ENCODE data around the gene TBC1D22A. TPM values are rescaled to one million over a fixed set of nuclear protein-coding genes. Genes with fewer than 3 reads are reported as not detected.

The TBC1D22A gene
- total and polyA plus RNA-seq, 2 experiments from 2014 or later, result 9.6 to 13.3 TPM

DNA sequence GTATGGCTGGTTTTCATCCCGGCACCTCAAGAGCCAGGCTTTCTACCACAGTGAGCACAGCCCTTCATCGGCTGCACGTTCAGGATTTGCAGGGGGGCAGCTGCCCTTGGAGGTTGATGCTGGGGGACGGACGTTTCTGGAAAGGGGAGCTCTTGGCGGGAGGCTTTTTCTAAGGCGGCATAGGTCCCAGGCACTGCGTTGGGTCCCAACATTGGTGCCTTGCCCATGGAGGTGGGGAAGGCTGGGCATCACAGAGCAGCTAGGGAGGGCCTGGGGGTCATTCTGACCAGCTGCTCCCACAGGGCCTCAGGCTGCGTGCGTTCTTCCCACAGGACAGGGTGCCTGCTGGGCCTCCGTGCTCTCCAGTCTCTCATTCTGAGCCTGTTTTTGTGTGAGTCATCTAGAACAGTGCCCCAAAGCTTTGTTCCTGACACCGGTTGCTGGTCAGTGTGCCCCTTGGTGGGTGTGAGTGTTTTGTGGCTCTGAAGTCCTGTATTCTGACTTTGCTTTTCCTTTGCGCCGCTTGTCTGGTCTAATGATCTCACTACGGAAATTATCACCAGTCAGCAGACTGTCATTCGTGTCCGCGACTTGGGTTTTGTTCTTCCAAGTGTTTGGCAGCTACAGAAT lies 275.9 kb downstream of the TBC1D22A start (continued):
- TF ChIP-seq EZH2 (IDR thresholded peaks at IDR 0.05; ENCODE audit: low read depth, unreplicated experiment), result no peak
- TF ChIP-seq NANOG (IDR thresholded peaks at IDR 0.05; ENCODE audit: borderline replicate concordance), result no peak
- TF ChIP-seq, protein P1, sequence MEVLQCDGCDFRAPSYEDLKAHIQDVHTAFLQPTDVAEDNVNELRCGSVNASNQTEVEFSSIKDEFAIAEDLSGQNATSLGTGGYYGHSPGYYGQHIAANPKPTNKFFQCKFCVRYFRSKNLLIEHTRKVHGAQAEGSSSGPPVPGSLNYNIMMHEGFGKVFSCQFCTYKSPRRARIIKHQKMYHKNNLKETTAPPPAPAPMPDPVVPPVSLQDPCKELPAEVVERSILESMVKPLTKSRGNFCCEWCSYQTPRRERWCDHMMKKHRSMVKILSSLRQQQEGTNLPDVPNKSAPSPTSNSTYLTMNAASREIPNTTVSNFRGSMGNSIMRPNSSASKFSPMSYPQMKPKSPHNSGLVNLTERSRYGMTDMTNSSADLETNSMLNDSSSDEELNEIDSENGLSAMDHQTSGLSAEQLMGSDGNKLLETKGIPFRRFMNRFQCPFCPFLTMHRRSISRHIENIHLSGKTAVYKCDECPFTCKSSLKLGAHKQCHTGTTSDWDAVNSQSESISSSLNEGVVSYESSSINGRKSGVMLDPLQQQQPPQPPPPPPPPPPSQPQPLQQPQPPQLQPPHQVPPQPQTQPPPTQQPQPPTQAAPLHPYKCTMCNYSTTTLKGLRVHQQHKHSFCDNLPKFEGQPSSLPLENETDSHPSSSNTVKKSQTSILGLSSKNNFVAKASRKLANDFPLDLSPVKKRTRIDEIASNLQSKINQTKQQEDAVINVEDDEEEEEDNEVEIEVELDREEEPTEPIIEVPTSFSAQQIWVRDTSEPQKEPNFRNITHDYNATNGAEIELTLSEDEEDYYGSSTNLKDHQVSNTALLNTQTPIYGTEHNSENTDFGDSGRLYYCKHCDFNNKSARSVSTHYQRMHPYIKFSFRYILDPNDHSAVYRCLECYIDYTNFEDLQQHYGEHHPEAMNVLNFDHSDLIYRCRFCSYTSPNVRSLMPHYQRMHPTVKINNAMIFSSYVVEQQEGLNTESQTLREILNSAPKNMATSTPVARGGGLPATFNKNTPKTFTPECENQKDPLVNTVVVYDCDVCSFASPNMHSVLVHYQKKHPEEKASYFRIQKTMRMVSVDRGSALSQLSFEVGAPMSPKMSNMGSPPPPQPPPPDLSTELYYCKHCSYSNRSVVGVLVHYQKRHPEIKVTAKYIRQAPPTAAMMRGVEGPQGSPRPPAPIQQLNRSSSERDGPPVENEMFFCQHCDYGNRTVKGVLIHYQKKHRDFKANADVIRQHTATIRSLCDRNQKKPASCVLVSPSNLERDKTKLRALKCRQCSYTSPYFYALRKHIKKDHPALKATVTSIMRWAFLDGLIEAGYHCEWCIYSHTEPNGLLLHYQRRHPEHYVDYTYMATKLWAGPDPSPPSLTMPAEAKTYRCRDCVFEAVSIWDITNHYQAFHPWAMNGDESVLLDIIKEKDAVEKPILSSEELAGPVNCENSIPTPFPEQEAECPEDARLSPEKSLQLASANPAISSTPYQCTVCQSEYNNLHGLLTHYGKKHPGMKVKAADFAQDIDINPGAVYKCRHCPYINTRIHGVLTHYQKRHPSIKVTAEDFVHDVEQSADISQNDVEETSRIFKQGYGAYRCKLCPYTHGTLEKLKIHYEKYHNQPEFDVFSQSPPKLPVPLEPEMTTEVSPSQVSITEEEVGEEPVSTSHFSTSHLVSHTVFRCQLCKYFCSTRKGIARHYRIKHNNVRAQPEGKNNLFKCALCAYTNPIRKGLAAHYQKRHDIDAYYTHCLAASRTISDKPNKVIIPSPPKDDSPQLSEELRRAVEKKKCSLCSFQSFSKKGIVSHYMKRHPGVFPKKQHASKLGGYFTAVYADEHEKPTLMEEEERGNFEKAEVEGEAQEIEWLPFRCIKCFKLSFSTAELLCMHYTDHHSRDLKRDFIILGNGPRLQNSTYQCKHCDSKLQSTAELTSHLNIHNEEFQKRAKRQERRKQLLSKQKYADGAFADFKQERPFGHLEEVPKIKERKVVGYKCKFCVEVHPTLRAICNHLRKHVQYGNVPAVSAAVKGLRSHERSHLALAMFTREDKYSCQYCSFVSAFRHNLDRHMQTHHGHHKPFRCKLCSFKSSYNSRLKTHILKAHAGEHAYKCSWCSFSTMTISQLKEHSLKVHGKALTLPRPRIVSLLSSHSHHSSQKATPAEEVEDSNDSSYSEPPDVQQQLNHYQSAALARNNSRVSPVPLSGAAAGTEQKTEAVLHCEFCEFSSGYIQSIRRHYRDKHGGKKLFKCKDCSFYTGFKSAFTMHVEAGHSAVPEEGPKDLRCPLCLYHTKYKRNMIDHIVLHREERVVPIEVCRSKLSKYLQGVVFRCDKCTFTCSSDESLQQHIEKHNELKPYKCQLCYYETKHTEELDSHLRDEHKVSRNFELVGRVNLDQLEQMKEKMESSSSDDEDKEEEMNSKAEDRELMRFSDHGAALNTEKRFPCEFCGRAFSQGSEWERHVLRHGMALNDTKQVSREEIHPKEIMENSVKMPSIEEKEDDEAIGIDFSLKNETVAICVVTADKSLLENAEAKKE (CRISPR knock-in tag; IDR thresholded peaks at IDR 0.05), result no peak
- TF ChIP-seq, protein P2, sequence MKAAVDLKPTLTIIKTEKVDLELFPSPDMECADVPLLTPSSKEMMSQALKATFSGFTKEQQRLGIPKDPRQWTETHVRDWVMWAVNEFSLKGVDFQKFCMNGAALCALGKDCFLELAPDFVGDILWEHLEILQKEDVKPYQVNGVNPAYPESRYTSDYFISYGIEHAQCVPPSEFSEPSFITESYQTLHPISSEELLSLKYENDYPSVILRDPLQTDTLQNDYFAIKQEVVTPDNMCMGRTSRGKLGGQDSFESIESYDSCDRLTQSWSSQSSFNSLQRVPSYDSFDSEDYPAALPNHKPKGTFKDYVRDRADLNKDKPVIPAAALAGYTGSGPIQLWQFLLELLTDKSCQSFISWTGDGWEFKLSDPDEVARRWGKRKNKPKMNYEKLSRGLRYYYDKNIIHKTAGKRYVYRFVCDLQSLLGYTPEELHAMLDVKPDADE (IDR thresholded peaks at IDR 0.05), result no peak
- no peak for TF ChIP-seq EZH2phosphoT487 (IDR thresholded peaks at IDR 0.05; ENCODE audit: unreplicated experiment)
- no peak for TF ChIP-seq JUNB (IDR thresholded peaks at IDR 0.05; ENCODE audit: unreplicated experiment)

DNA sequence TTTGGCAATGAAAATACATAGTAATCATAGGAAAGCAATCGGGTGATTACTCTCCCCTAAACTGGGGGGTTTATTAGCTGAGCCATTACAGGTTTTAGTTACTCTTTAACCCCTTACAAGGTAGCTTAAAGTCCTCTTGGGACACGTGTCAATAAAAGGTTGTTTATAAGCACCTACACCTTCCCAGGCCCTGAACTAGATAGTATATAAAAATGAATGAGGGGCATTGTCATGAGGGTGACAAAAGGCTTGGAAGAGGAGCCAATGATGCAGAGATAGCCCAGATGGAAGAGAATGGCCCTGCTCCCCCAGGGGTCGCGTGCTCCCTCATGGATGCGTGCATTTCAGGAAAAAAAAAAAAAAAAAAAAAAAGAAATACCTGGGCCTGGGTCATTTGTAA lies 276.9 kb downstream of the TBC1D22A start:
- no peaks in the 10 kb centered on the region for H3F3A ChIP-seq (replicated peaks; ENCODE audit: low read depth)
- H3K4me3 ChIP-seq, result no peak overlapping the region
- H3K36me3 ChIP-seq (ENCODE audit: insufficient read depth), result no peaks in the 10 kb centered on the region
- TF ChIP-seq STAT1 (IDR thresholded peaks at IDR 0.05; ENCODE audit: unreplicated experiment) (no peak), EZH2 (IDR thresholded peaks at IDR 0.05; ENCODE audit: low read depth, unreplicated experiment) (no peak), JUNB (IDR thresholded peaks at IDR 0.05; ENCODE audit: unreplicated experiment) (no peak)
- TF ChIP-seq, protein P3, sequence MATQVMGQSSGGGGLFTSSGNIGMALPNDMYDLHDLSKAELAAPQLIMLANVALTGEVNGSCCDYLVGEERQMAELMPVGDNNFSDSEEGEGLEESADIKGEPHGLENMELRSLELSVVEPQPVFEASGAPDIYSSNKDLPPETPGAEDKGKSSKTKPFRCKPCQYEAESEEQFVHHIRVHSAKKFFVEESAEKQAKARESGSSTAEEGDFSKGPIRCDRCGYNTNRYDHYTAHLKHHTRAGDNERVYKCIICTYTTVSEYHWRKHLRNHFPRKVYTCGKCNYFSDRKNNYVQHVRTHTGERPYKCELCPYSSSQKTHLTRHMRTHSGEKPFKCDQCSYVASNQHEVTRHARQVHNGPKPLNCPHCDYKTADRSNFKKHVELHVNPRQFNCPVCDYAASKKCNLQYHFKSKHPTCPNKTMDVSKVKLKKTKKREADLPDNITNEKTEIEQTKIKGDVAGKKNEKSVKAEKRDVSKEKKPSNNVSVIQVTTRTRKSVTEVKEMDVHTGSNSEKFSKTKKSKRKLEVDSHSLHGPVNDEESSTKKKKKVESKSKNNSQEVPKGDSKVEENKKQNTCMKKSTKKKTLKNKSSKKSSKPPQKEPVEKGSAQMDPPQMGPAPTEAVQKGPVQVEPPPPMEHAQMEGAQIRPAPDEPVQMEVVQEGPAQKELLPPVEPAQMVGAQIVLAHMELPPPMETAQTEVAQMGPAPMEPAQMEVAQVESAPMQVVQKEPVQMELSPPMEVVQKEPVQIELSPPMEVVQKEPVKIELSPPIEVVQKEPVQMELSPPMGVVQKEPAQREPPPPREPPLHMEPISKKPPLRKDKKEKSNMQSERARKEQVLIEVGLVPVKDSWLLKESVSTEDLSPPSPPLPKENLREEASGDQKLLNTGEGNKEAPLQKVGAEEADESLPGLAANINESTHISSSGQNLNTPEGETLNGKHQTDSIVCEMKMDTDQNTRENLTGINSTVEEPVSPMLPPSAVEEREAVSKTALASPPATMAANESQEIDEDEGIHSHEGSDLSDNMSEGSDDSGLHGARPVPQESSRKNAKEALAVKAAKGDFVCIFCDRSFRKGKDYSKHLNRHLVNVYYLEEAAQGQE (IDR thresholded peaks at IDR 0.05; ENCODE audit: unreplicated experiment), result no peak
- H3K4me1 ChIP-seq (ENCODE audit: insufficient read depth), result no peaks in the 10 kb centered on the region
- Mint-ChIP-seq H3K36me3 (ENCODE audit: low read depth) (no peaks in the 10 kb centered on the region), H3K27me3 (ENCODE audit: insufficient read depth, low read depth, poor library complexity) (peaks cover 12% of the 10 kb centered on the region), H3K27ac (no peak overlapping the region), H3K4me3 (no peak overlapping the region), H3K9me3 (no peaks in the 10 kb centered on the region; the same call in 1 of the 3 replicates), H3K4me1 (peaks cover 9% of the 10 kb centered on the region)
- ATAC-seq, result no peak
- 0 out of 2 replicates have a peak, but pooled peaks cover 3% of the 10 kb centered on the region for H3K79me2 ChIP-seq (replicated peaks; ENCODE audit: insufficient read depth)
- no peak overlapping the region for H2AFZ ChIP-seq
- DNase-seq (ENCODE audit: low spot score), result no peak
- no peaks in the 10 kb centered on the region for H4K20me1 ChIP-seq (replicated peaks; ENCODE audit: insufficient read depth)
- no peaks in the 10 kb centered on the region for H3K9me2 ChIP-seq (ENCODE audit: insufficient read depth)
- H3K27ac ChIP-seq (ENCODE audit: low read depth), result no peak overlapping the region
- H3K4me2 ChIP-seq, result no peak overlapping the region
- no peaks in the 10 kb centered on the region for H3K27me3 ChIP-seq (ENCODE audit: insufficient read depth)
